Thymus (tissue), 11 donors: ENCODE measurements around the gene PLCH1. TPM values are rescaled to one million over a fixed set of nuclear protein-coding genes. Genes with fewer than 3 reads are reported as not detected.

Source experiments
- DNase-seq, 9 donors: peaks; one replicate each; pipeline ENCODE4 v3.0.0-alpha.2; 2013; ENCODE audit warnings: low spot score in 9 of 9, low read depth in 6 of 9, missing footprints in 1 of 9
- H3K27ac ChIP-seq, 2 donors: one replicate each; pipeline ENCODE4 v1.5.1; 2013; ENCODE audit warnings: control low read depth in 1 of 2, low read depth in 1 of 2, low read length in 1 of 2, mild to moderate bottlenecking in 1 of 2, moderate library complexity in 1 of 2
- H3K27me3 ChIP-seq, 2 donors: one replicate each; pipeline ENCODE4 v1.5.1; 2013; ENCODE audit warnings: low read length in 1 of 2; ENCODE audit not compliant: control insufficient read depth in 2 of 2, insufficient read depth in 1 of 2
- H3K36me3 ChIP-seq, 2 donors: one replicate each; pipeline ENCODE4 v1.5.1; 2013; ENCODE audit warnings: low read length in 1 of 2, mild to moderate bottlenecking in 1 of 2, moderate library complexity in 1 of 2; ENCODE audit not compliant: control insufficient read depth in 2 of 2, insufficient read depth in 2 of 2
- H3K4me1 ChIP-seq, 2 donors: one replicate each; pipeline ENCODE4 v1.5.1; 2013; ENCODE audit warnings: low read length in 2 of 2; ENCODE audit not compliant: control insufficient read depth in 2 of 2, insufficient read depth in 2 of 2
- H3K4me3 ChIP-seq, 2 donors: one replicate each; pipeline ENCODE4 v1.5.1; 2013; ENCODE audit warnings: low read length in 2 of 2, control low read depth in 1 of 2, mild to moderate bottlenecking in 1 of 2
- H3K9me3 ChIP-seq, 2 donors: one replicate each; pipeline ENCODE4 v1.5.1; 2013; ENCODE audit warnings: low read length in 1 of 2, mild to moderate bottlenecking in 1 of 2; ENCODE audit not compliant: control insufficient read depth in 2 of 2, insufficient read depth in 1 of 2
- WGBS: extraction: QIAGEN DNeasy Blood & Tissue Kit; methylation state at CpG from one replicate; pipeline ENCODE4 v1.1.7; 2013; 5-methylcytosine and 5-hydroxymethylcytosine counted together
- polyA plus RNA-seq: library from polyadenylated mRNA; stranded (reverse); fragments of 200-250 nt; gene quantifications from one replicate; pipeline ENCODE4 v1.2.3, GENCODE V29; 2013
- total RNA-seq: library from RNA; stranded (reverse); fragments of 120-200 nt; gene quantifications from one replicate; pipeline ENCODE4 v1.2.4, GENCODE V29; 2013
- donor health status: healthy.

PLCH1 gene
- total and polyA plus RNA-seq, 2 donors = 7.6 to 29.3 TPM

GRCh38 chr3:155360281-155360680, 384.6 kb downstream of the PLCH1 start:
- H3K36me3 ChIP-seq = no peaks in the 10 kb centered on the region
- H3K27me3 ChIP-seq = no peaks in the 10 kb centered on the region
- 99% methylated on average over 2 of the region's 2 CpGs for WGBS
- H3K27ac ChIP-seq = no peak overlapping the region
- DNase-seq = no peak
- no peaks in the 10 kb centered on the region for H3K4me1 ChIP-seq
- H3K9me3 ChIP-seq = peaks cover 0 to 1% of the 10 kb centered on the region in 2 donors
- no peak overlapping the region for H3K4me3 ChIP-seq

GRCh38 chr3:155356594-155357370, 388.1 kb downstream of the PLCH1 start:
- Histone ChIP-seq H3K4me1 (no peaks in the 10 kb centered on the region), H3K4me3 (no peak overlapping the region), H3K27me3 (no peaks in the 10 kb centered on the region), H3K36me3 (no peaks in the 10 kb centered on the region), H3K27ac (no peak overlapping the region), H3K9me3 (no peaks in the 10 kb centered on the region)
- DNase-seq = peak in 4 of 9 donors; percentile 5 to 45 (median 12)
- WGBS = 73% methylated on average over 7 of the region's 7 CpGs

GRCh38 chr3:155354658-155355057, 390.2 kb downstream of the PLCH1 start:
- Histone ChIP-seq H3K4me1 (no peaks in the 10 kb centered on the region), H3K4me3 (no peak overlapping the region), H3K27ac (no peak overlapping the region), H3K27me3 (no peaks in the 10 kb centered on the region), H3K36me3 (no peaks in the 10 kb centered on the region), H3K9me3 (no peaks in the 10 kb centered on the region)
- no peak for DNase-seq

GRCh38 chr3:155352900-155353490, 391.9 kb downstream of the PLCH1 start:
- H3K4me1 ChIP-seq = no peaks in the 10 kb centered on the region
- no peak overlapping the region for H3K27ac ChIP-seq
- H3K9me3 ChIP-seq = no peaks in the 10 kb centered on the region
- H3K4me3 ChIP-seq = no peak overlapping the region
- no peaks in the 10 kb centered on the region for H3K36me3 ChIP-seq
- WGBS = 62% methylated on average over 6 of the region's 6 CpGs
- DNase-seq = peak in 8 of 9 donors; percentile 23 to 72 (median 46)
- H3K27me3 ChIP-seq = no peaks in the 10 kb centered on the region

GRCh38 chr3:155350571-155350970, 394.3 kb downstream of the PLCH1 start:
- Histone ChIP-seq H3K27me3 (no peaks in the 10 kb centered on the region), H3K36me3 (no peaks in the 10 kb centered on the region), H3K4me1 (no peaks in the 10 kb centered on the region), H3K9me3 (no peaks in the 10 kb centered on the region), H3K27ac (no peak overlapping the region), H3K4me3 (no peak overlapping the region)
- 95% methylated on average over 1 of the region's 1 CpG for WGBS
- DNase-seq = no peak

GRCh38 chr3:155347901-155348300, 397.0 kb downstream of the PLCH1 start:
- H3K9me3 ChIP-seq = no peaks in the 10 kb centered on the region
- H3K4me3 ChIP-seq = no peak overlapping the region
- H3K4me1 ChIP-seq = no peaks in the 10 kb centered on the region
- no peak overlapping the region for H3K27ac ChIP-seq
- H3K27me3 ChIP-seq = no peaks in the 10 kb centered on the region
- no peaks in the 10 kb centered on the region for H3K36me3 ChIP-seq
- no peak for DNase-seq
- WGBS = 96% methylated on average over 1 of the region's 1 CpG

GRCh38 chr3:155342344-155342743, 402.5 kb downstream of the PLCH1 start:
- Histone ChIP-seq H3K27me3 (no peaks in the 10 kb centered on the region), H3K36me3 (no peaks in the 10 kb centered on the region), H3K9me3 (no peaks in the 10 kb centered on the region), H3K4me3 (no peak overlapping the region), H3K27ac (no peak overlapping the region), H3K4me1 (no peaks in the 10 kb centered on the region)
- DNase-seq = no peak
- 96% methylated on average over 3 of the region's 3 CpGs for WGBS

- no peak for DNase-seq
- no peak overlapping the region for H3K27ac ChIP-seq
Observed at GRCh38 chr3:155339052-155339451, 405.8 kb downstream of the PLCH1 start.

GRCh38 chr3:155335724-155336354, 409.0 kb downstream of the PLCH1 start:
- H3K4me3 ChIP-seq = no peak overlapping the region
- no peaks in the 10 kb centered on the region for H3K9me3 ChIP-seq

More at GRCh38 chr3:155339052-155339451, 405.8 kb downstream of the PLCH1 start:
- H3K36me3 ChIP-seq = no peaks in the 10 kb centered on the region
- H3K9me3 ChIP-seq = no peaks in the 10 kb centered on the region
- no peaks in the 10 kb centered on the region for H3K27me3 ChIP-seq
- H3K4me1 ChIP-seq = peaks cover 0 to 2% of the 10 kb centered on the region in 2 donors
- no peak overlapping the region for H3K4me3 ChIP-seq

More at GRCh38 chr3:155335724-155336354, 409.0 kb downstream of the PLCH1 start:
- 85% methylated on average over 3 of the region's 3 CpGs for WGBS
- Histone ChIP-seq H3K36me3 (no peaks in the 10 kb centered on the region), H3K27ac (no peak overlapping the region), H3K27me3 (no peaks in the 10 kb centered on the region), H3K4me1 (peaks cover 0 to 2% of the 10 kb centered on the region in 2 donors)
- DNase-seq = no peak
